ENCODE measurements around the gene SMAD3.

The SMAD3 gene

GRCh38 chr15:67127965-67128364, 62.6 kb downstream of the SMAD3 start:
- no peak for DNase-seq

- no peak for DNase-seq
Measured at GRCh38 chr15:67130166-67130565, 64.8 kb downstream of the SMAD3 start.

GRCh38 chr15:67130673-67131601, 65.5 kb downstream of the SMAD3 start:
- DNase-seq: no peak

GRCh38 chr15:67132276-67132675, 66.9 kb downstream of the SMAD3 start:
- DNase-seq: no peak

GRCh38 chr15:67133026-67133425, 67.6 kb downstream of the SMAD3 start:
- no peak for DNase-seq

GRCh38 chr15:67133738-67134066, 68.3 kb downstream of the SMAD3 start:
- no peak for DNase-seq

- DNase-seq: no peak
Measured at GRCh38 chr15:67134067-67134838, 68.9 kb downstream of the SMAD3 start.

GRCh38 chr15:67134871-67135492, 69.6 kb downstream of the SMAD3 start:
- DNase-seq: no peak

GRCh38 chr15:67135494-67135893, 70.1 kb downstream of the SMAD3 start:
- DNase-seq: no peak

- no peak for DNase-seq
Measured at GRCh38 chr15:67136802-67137201, 71.4 kb downstream of the SMAD3 start.

- DNase-seq: no peak
Measured at GRCh38 chr15:67137319-67137718, 71.9 kb downstream of the SMAD3 start.

- no peak for DNase-seq
Measured at GRCh38 chr15:67137951-67138848, 72.8 kb downstream of the SMAD3 start.

- DNase-seq: no peak
Measured at GRCh38 chr15:67138891-67139855, 73.8 kb downstream of the SMAD3 start.

- no peak for DNase-seq
Measured at GRCh38 chr15:67140078-67140833, 74.9 kb downstream of the SMAD3 start.

GRCh38 chr15:67142092-67142766, 76.8 kb downstream of the SMAD3 start:
- no peak for DNase-seq

- DNase-seq: no peak
Measured at GRCh38 chr15:67142767-67143100, 77.3 kb downstream of the SMAD3 start.

- DNase-seq: no peak
Measured at GRCh38 chr15:67143646-67144045, 78.2 kb downstream of the SMAD3 start.

GRCh38 chr15:67144609-67145311, 79.4 kb downstream of the SMAD3 start:
- DNase-seq: no peak

- no peak for DNase-seq
Measured at GRCh38 chr15:67145312-67145610, 79.9 kb downstream of the SMAD3 start.

- DNase-seq: no peak
Measured at GRCh38 chr15:67145710-67146109, 80.3 kb downstream of the SMAD3 start.
